Vagina (tissue), 2 donors: ENCODE results near the gene HOXD13. TPM values are rescaled to one million over a fixed set of nuclear protein-coding genes. Genes with fewer than 3 reads are reported as not detected.
A peak's percentile ranks its signal among the peaks of the same experiment; 100 is the strongest.

Experiments used
- DNase-seq, 2 donors: peaks; one replicate each; pipeline ENCODE4 v3.0.0-alpha.2; 2017; ENCODE audit errors: extremely low spot score in 2 of 2
- H3K27ac ChIP-seq: fragments of 200-600 bp; sonication (generic); one replicate; pipeline ENCODE4 v1.5.1; 2019
- H3K27me3 ChIP-seq: fragments of 200-600 bp; sonication (generic); one replicate; pipeline ENCODE4 v1.5.1; 2019
- H3K36me3 ChIP-seq, 2 donors: fragments of 200-600 bp; sonication (generic); one replicate each; pipeline ENCODE4 v1.5.1; 2017 to 2019
- H3K4me1 ChIP-seq: fragments of 200-600 bp; sonication (generic); one replicate; pipeline ENCODE4 v1.5.1; 2019
- H3K4me3 ChIP-seq, 2 donors: fragments of 200-600 bp; sonication (generic); 1 replicate in 1 of 2; 2 replicates in 1 of 2; pipeline ENCODE4 v1.5.1; 2016 to 2019
- H3K9me3 ChIP-seq: fragments of 200-600 bp; sonication (generic); one replicate; pipeline ENCODE4 v1.5.1; 2019
- CTCF ChIP-seq, 3 experiments: fragments of 450-650 bp in 2 of 3; fragments of 200-600 bp in 1 of 3; sonication (generic) in 1 of 3; IDR thresholded peaks; one replicate each; pipeline ENCODE4 v1.5.1; 2017 to 2019; ENCODE audit warnings: antibody characterized with exemption in 3 of 3, mild to moderate bottlenecking in 2 of 3, moderate library complexity in 2 of 3
- POLR2A ChIP-seq, 2 donors: fragments of 450-650 bp; IDR thresholded peaks; one replicate each; pipeline ENCODE4 v1.6.1; 2017; ENCODE audit warnings: antibody characterized with exemption in 2 of 2, mild to moderate bottlenecking in 2 of 2, moderate library complexity in 2 of 2
- POLR2AphosphoS5 ChIP-seq, 2 donors: sonication (generic); formaldehyde crosslinking; IDR thresholded peaks; one replicate each; pipeline ENCODE4 v1.9.0; 2017; ENCODE audit warnings: antibody characterized with exemption in 2 of 2, mild to moderate bottlenecking in 2 of 2, low read depth in 1 of 2; ENCODE audit not compliant: insufficient read depth in 1 of 2
- intact Hi-C: fragments of 100-400 bp; cut with DNase I; formaldehyde crosslinking; loops from one replicate; pipeline ENCODE4 v1.15.1; 2023
- total RNA-seq: library from RNA; depleted of rRNA; stranded (reverse); fragments of >200 nt; gene quantifications from one replicate; pipeline ENCODE4 v1.2.3, GENCODE V29; 2016

The HOXD13 gene
- total RNA-seq, 1 donor from 2014 or later = 15.7 TPM

GRCh38 chr2:176128982-176129796 is 36.7 kb downstream of the HOXD13 start, which contains the start of gene HOXD8:
HOXD8 (plus strand) TSS chr2:176129705; CDS start chr2:176130367, 662 bp downstream.
- Histone ChIP-seq H3K36me3 (no peaks in the 10 kb centered on the region), H3K4me1 (peaks cover 17% of the 10 kb centered on the region), H3K27ac (peak within 1 kb of the TSS; percentile 83), H3K27me3 (peaks cover 5% of the 10 kb centered on the region), H3K9me3 (no peaks in the 10 kb centered on the region), H3K4me3 (peak within 1 kb of the TSS; percentile 46 to 58)
- no peak for DNase-seq
- intact Hi-C loops = loop anchor here (5.0 to 10.0 kb wide), 2 partner anchors 508 to 1016 kb away; no protein-coding TSS in a partner anchor
- peak in 1 of 2 donors; percentile 21 for TF ChIP-seq POLR2A (IDR thresholded peaks at IDR 0.05)
- no peak for TF ChIP-seq CTCF (IDR thresholded peaks at IDR 0.05)
- TF ChIP-seq POLR2AphosphoS5 (IDR thresholded peaks at IDR 0.05; ENCODE audit: insufficient read depth in 1 of 2, low read depth in 1 of 2) = peak in 1 of 2 donors; percentile 67

GRCh38 chr2:176129813-176130146 is 37.3 kb downstream of the HOXD13 start:
- intact Hi-C loops = loop anchor here (1.0 to 10.0 kb wide), 3 partner anchors 22 to 1015 kb away; partner anchors contain the start of gene HOXD11
- peaks cover 5% of the 10 kb centered on the region for H3K27me3 ChIP-seq

GRCh38 chr2:176130147-176130956 is 37.8 kb downstream of the HOXD13 start:
- no peak for DNase-seq
- TF ChIP-seq CTCF (IDR thresholded peaks at IDR 0.05) (no peak), POLR2A (IDR thresholded peaks at IDR 0.05) (peak in 1 of 2 donors; percentile 7), POLR2AphosphoS5 (IDR thresholded peaks at IDR 0.05; ENCODE audit: insufficient read depth in 1 of 2, low read depth in 1 of 2) (peak in 1 of 2 donors; percentile 23)
- peak overlapping the region; percentile 83 for H3K27ac ChIP-seq
- H3K9me3 ChIP-seq = no peaks in the 10 kb centered on the region
- intact Hi-C loops = loop anchor here (1.0 kb wide), 1 partner anchor 23 kb away; the partner anchor contains the start of gene HOXD11
- H3K4me1 ChIP-seq = peaks cover 17% of the 10 kb centered on the region
- no peaks in the 10 kb centered on the region for H3K36me3 ChIP-seq
- H3K4me3 ChIP-seq = peak overlapping the region; percentile 46 to 58
- H3K27me3 ChIP-seq = peaks cover 5% of the 10 kb centered on the region

More at GRCh38 chr2:176129813-176130146, 37.3 kb downstream of the HOXD13 start:
- H3K36me3 ChIP-seq = no peaks in the 10 kb centered on the region
- TF ChIP-seq POLR2AphosphoS5 (IDR thresholded peaks at IDR 0.05; ENCODE audit: insufficient read depth in 1 of 2, low read depth in 1 of 2) = no peak
- TF ChIP-seq POLR2A (IDR thresholded peaks at IDR 0.05) = no peak
- TF ChIP-seq CTCF (IDR thresholded peaks at IDR 0.05) = no peak
- peak overlapping the region; percentile 46 to 58 for H3K4me3 ChIP-seq
- peak overlapping the region; percentile 83 for H3K27ac ChIP-seq
- no peaks in the 10 kb centered on the region for H3K9me3 ChIP-seq
- no peak for DNase-seq
- H3K4me1 ChIP-seq = peaks cover 17% of the 10 kb centered on the region

GRCh38 chr2:176130957-176131847 is 38.7 kb downstream of the HOXD13 start:
- no peaks in the 10 kb centered on the region for H3K9me3 ChIP-seq
- TF ChIP-seq POLR2AphosphoS5 (IDR thresholded peaks at IDR 0.05; ENCODE audit: insufficient read depth in 1 of 2, low read depth in 1 of 2) = no peak
- TF ChIP-seq POLR2A (IDR thresholded peaks at IDR 0.05) = no peak
- no peak for TF ChIP-seq CTCF (IDR thresholded peaks at IDR 0.05)
- intact Hi-C loops = loop anchor here (1.0 kb wide), 1 partner anchor 24 kb away; the partner anchor contains the start of gene HOXD11
- no peaks in the 10 kb centered on the region for H3K36me3 ChIP-seq
- peaks cover 20% of the 10 kb centered on the region for H3K4me1 ChIP-seq
- H3K27me3 ChIP-seq = peaks cover 5% of the 10 kb centered on the region
- H3K27ac ChIP-seq = peak overlapping the region; percentile 83
- H3K4me3 ChIP-seq = peak overlapping the region; percentile 46 to 58
- DNase-seq = no peak
